ENCODE measurements around the gene ALAD.

GRCh38 chr9:113349445-113350094, 51.5 kb downstream of the ALAD start, which contains the start of gene BSPRY:
- TF ChIP-seq CTCF (IDR thresholded peaks at IDR 0.05 in 4 of 5, conservative IDR thresholded peaks at IDR 0.05 in 1 of 5) (no peak), POLR2A (IDR thresholded peaks at IDR 0.05) (no peak)

All from gastrocnemius medialis (tissue), 4 donors.